HG03159 (cell line): Measurements from ENCODE around the gene NGB.

Source experiments
- ATAC-seq: cut with Tn5 transposase; IDR thresholded peaks from one replicate; pipeline ENCODE4 v1.9.1; 2021; ENCODE audit warnings: mild to moderate bottlenecking, moderate library complexity; ENCODE audit not compliant: unreplicated experiment

The NGB gene

GRCh38 chr14:77238996-77239395 lies 32.0 kb downstream of the NGB start:
- no peak for ATAC-seq

- ATAC-seq, result no peak
These were observed 32.6 kb downstream of the NGB start for GRCh38 chr14:77238356-77238755.

- no peak for ATAC-seq
These were observed 34.2 kb downstream of the NGB start for GRCh38 chr14:77236814-77237213.

GRCh38 chr14:77231721-77232120 lies 39.3 kb downstream of the NGB start:
- ATAC-seq, result no peak

- no peak for ATAC-seq
These were observed 40.1 kb downstream of the NGB start for GRCh38 chr14:77230914-77231313.

GRCh38 chr14:77228056-77228455 lies 43.0 kb downstream of the NGB start:
- no peak for ATAC-seq

GRCh38 chr14:77225892-77226557 lies 45.0 kb downstream of the NGB start:
- ATAC-seq, result no peak

- no peak for ATAC-seq
These were observed 45.8 kb downstream of the NGB start for GRCh38 chr14:77225254-77225653.

GRCh38 chr14:77224212-77224611 lies 46.8 kb downstream of the NGB start:
- no peak for ATAC-seq

GRCh38 chr14:77222546-77223225 lies 48.3 kb downstream of the NGB start:
- no peak for ATAC-seq

- ATAC-seq, result no peak
These were observed 49.6 kb downstream of the NGB start for GRCh38 chr14:77221241-77221871.

GRCh38 chr14:77220246-77221017 lies 50.6 kb downstream of the NGB start:
- ATAC-seq, result no peak

GRCh38 chr14:77219591-77219990 lies 51.4 kb downstream of the NGB start:
- ATAC-seq, result no peak

- ATAC-seq, result no peak
These were observed 53.5 kb downstream of the NGB start for GRCh38 chr14:77217551-77217950.
